Naive thymus-derived CD4-positive, alpha-beta T cell (primary cell): Measurements from ENCODE around the gene EFL1. TPM values are rescaled to one million over a fixed set of nuclear protein-coding genes. Genes with fewer than 3 reads are reported as not detected.

ENCODE experiments used
- ATAC-seq: fragments of 150-1000 bp; cut with Tn5 transposase; 2 replicates; pipeline ENCODE4 v1.10.0; 2021; ENCODE audit warnings: mild to moderate bottlenecking, moderate library complexity
- CTCF ChIA-PET: fragments of 350-600 bp; sonication (Branson Sonifier 250); formaldehyde crosslinking; loops from one replicate; lab custom pipeline; 2021; ENCODE audit warnings: antibody characterized with exemption; lab: Charles Lee
- POLR2A ChIA-PET: fragments of 350-600 bp; sonication (Branson Sonifier 250); formaldehyde crosslinking; loops from one replicate; lab custom pipeline; 2021; ENCODE audit warnings: antibody characterized with exemption, inconsistent platforms; lab: Charles Lee
- DNase-seq, 9 donors: peaks; one replicate each; pipeline versions ENCODE4 v3.0.0 to v3.0.0-alpha.2; 2020 to 2022; ENCODE audit warnings: mixed read lengths in 1 of 9
- H3K27ac ChIP-seq: one replicate; pipeline ENCODE4 v1.7.0; 2013; ENCODE audit warnings: mild to moderate bottlenecking, low read depth, low read length, moderate library complexity
- H3K27me3 ChIP-seq, 2 donors: one replicate each; pipeline ENCODE4 v1.7.0; 2013; ENCODE audit warnings: low read length in 2 of 2, mild to moderate bottlenecking in 2 of 2, moderate library complexity in 2 of 2; ENCODE audit not compliant: control insufficient read depth in 2 of 2, insufficient read depth in 2 of 2
- H3K36me3 ChIP-seq, 3 experiments: 1 replicate in 2 of 3; 2 replicates in 1 of 3; pipeline ENCODE4 v1.7.0; 2013; ENCODE audit warnings: low read length in 3 of 3, mild to moderate bottlenecking in 3 of 3, moderate library complexity in 1 of 3; ENCODE audit not compliant: insufficient read depth in 3 of 3, control insufficient read depth in 2 of 3
- H3K4me1 ChIP-seq, 2 donors: one replicate each; pipeline ENCODE4 v1.7.0; 2013; ENCODE audit warnings: low read length in 2 of 2, mild to moderate bottlenecking in 2 of 2, moderate library complexity in 1 of 2; ENCODE audit not compliant: control insufficient read depth in 2 of 2, insufficient read depth in 2 of 2
- H3K4me3 ChIP-seq: 2 replicates; pipeline ENCODE4 v1.7.0; 2013; ENCODE audit warnings: mild to moderate bottlenecking, low read length
- H3K9me3 ChIP-seq, 3 experiments: 1 replicate in 2 of 3; 2 replicates in 1 of 3; pipeline ENCODE4 v1.7.0; 2013; ENCODE audit warnings: low read length in 3 of 3; ENCODE audit not compliant: control insufficient read depth in 2 of 3
- H3K27ac Mint-ChIP-seq, 9 donors: one replicate each; pipeline ENCODE4 v1.8.0; 2020 to 2022; ENCODE audit warnings: mixed read lengths in 9 of 9, mild to moderate bottlenecking in 8 of 9, moderate library complexity in 5 of 9, inconsistent platforms in 2 of 9
- H3K27me3 Mint-ChIP-seq, 5 donors: one replicate each; pipeline ENCODE4 v1.8.0; 2021 to 2022; ENCODE audit warnings: mixed read lengths in 5 of 5, mild to moderate bottlenecking in 1 of 5
- H3K36me3 Mint-ChIP-seq, 5 donors: one replicate each; pipeline ENCODE4 v1.8.0; 2020 to 2022; ENCODE audit warnings: mixed read lengths in 5 of 5, mild to moderate bottlenecking in 3 of 5, inconsistent platforms in 1 of 5
- H3K4me1 Mint-ChIP-seq, 7 donors: one replicate each; pipeline ENCODE4 v1.8.0; 2020 to 2022; ENCODE audit warnings: mixed read lengths in 7 of 7, mild to moderate bottlenecking in 3 of 7, inconsistent platforms in 1 of 7
- H3K4me3 Mint-ChIP-seq, 10 donors: one replicate each; pipeline ENCODE4 v1.8.0; 2020 to 2022; ENCODE audit warnings: mild to moderate bottlenecking in 10 of 10, mixed read lengths in 10 of 10, moderate library complexity in 6 of 10, inconsistent platforms in 2 of 10
- H3K9me3 Mint-ChIP-seq, 11 donors: one replicate each; pipeline ENCODE4 v1.8.0; 2020 to 2022; ENCODE audit warnings: mixed read lengths in 11 of 11, mild to moderate bottlenecking in 4 of 11, inconsistent platforms in 1 of 11, moderate library complexity in 1 of 11
- intact Hi-C, 2 donors: fragments of 100-400 bp; cut with micrococcal nuclease; formaldehyde crosslinking; loops; one replicate each; pipeline ENCODE4 v1.15.1; 2023
- polyA plus RNA-seq, 2 donors: library from polyadenylated mRNA; unstranded; fragments of 300-500 nt; fragmentation: Illumina TruSeq; gene quantifications; one replicate each; pipeline ENCODE4 v1.2.3, GENCODE V29; 2021
- total RNA-seq, 6 experiments: library from RNA in 5 of 6; stranded (reverse) in 5 of 6; gene quantifications; 1 replicate in 5 of 6; 2 replicates in 1 of 6; pipeline ENCODE4 v1.2.3 and lab custom pipeline; 2021 to 2026

Gene EFL1
- total and polyA plus RNA-seq, 7 experiments from 2014 or later: 9.9 to 27.5 (median 16.6) TPM

GRCh38 chr15:82080774-82081173 lies 181.8 kb downstream of the EFL1 start:
- ATAC-seq: no peak
- no peak overlapping the region for H3K4me3 Mint-ChIP-seq
- no peaks in the 10 kb centered on the region for H3K36me3 Mint-ChIP-seq
- Histone ChIP-seq H3K9me3 (no peaks in the 10 kb centered on the region), H3K4me1 (no peaks in the 10 kb centered on the region), H3K4me3 (no peak overlapping the region), H3K27ac (no peak overlapping the region), H3K27me3 (no peaks in the 10 kb centered on the region), H3K36me3 (no peaks in the 10 kb centered on the region)
- CTCF ChIA-PET: no interaction called here
- POLR2A ChIA-PET: no interaction called here
- intact Hi-C loops: no loop called here
- H3K9me3 Mint-ChIP-seq: no peaks in the 10 kb centered on the region
- H3K27me3 Mint-ChIP-seq: peaks cover 5 to 29% (median 10%) of the 10 kb centered on the region in 5 donors
- H3K27ac Mint-ChIP-seq: no peak overlapping the region
- H3K4me1 Mint-ChIP-seq: no peaks in the 10 kb centered on the region
- DNase-seq: no peak

Other genes starting within 250 kb of the EFL1 start
- gene MEX3B, start 216.7 kb downstream of the EFL1 start, total RNA-seq: 1 to 10 TPM in 3 of 5 experiments, under 1 TPM in 2; 0.73 to 1.9 (median 1.1) TPM
- gene MEX3B, start 216.7 kb downstream of the EFL1 start, polyA plus RNA-seq: under 1 TPM in 1 of 2 donors, not detected in 1; 0.12 TPM
- 1 to 10 TPM in 4 of 5 experiments, not detected in 1; 1.1 to 6.4 (median 2.5) TPM for gene SAXO2, start 84 bp upstream of the EFL1 start, total RNA-seq
- gene SAXO2, start 84 bp upstream of the EFL1 start, polyA plus RNA-seq: under 1 TPM in 1 of 2 donors, not detected in 1; 0.25 TPM
- gene GOLGA6L10, start 86.7 kb upstream of the EFL1 start, total RNA-seq: 1 to 10 TPM in 4 of 5 experiments, under 1 TPM in 1; 0.56 to 3.8 (median 1.8) TPM
- gene GOLGA6L10, start 86.7 kb upstream of the EFL1 start, polyA plus RNA-seq: under 1 TPM; 0.04 to 0.62 TPM
- gene GOLGA6L9, start 167.1 kb upstream of the EFL1 start, total RNA-seq: 1 to 10 TPM; 1.5 to 4.8 (median 2.7) TPM
- under 1 TPM; 0.34 to 0.93 TPM for gene GOLGA6L9, start 167.1 kb upstream of the EFL1 start, polyA plus RNA-seq